ENCODE measurements around the gene BTBD6. TPM values are rescaled to one million over a fixed set of nuclear protein-coding genes. Genes with fewer than 3 reads are reported as not detected.

Gene BTBD6
- total and polyA plus RNA-seq, 9 of the 15 experiments (the other 6 are each of a cell fraction or from before 2014, with no cell fraction given), result not detected

DNA sequence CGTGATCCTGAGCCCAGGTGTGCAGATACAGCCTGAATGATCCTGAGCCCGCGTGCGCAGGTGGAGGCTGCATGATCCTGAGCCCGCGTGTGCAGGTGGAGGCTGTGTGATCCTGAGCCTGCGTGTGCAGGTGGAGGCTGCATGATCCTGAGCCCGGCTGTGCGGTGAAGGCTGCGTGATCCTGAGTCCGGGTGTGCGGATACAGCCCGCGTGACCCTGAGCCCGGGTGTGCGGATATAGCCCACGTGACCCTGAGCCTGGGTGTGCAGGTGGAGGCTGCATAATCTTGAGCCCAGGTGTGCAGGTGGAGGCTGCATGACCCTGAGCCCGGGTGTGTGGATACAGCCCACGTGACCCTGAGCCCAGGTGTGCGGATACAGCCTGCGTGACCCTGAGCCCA, 32.2 kb downstream of the BTBD6 start (continued):
- TF ChIP-seq E2F1 (CRISPR knock-in tag; IDR thresholded peaks at IDR 0.05) (no peak), FOSL1 (tag; conservative IDR thresholded peaks at IDR 0.05) (no peak), NELFE (IDR thresholded peaks at IDR 0.05; ENCODE audit: insufficient read depth, insufficient read length) (no peak)

DNA sequence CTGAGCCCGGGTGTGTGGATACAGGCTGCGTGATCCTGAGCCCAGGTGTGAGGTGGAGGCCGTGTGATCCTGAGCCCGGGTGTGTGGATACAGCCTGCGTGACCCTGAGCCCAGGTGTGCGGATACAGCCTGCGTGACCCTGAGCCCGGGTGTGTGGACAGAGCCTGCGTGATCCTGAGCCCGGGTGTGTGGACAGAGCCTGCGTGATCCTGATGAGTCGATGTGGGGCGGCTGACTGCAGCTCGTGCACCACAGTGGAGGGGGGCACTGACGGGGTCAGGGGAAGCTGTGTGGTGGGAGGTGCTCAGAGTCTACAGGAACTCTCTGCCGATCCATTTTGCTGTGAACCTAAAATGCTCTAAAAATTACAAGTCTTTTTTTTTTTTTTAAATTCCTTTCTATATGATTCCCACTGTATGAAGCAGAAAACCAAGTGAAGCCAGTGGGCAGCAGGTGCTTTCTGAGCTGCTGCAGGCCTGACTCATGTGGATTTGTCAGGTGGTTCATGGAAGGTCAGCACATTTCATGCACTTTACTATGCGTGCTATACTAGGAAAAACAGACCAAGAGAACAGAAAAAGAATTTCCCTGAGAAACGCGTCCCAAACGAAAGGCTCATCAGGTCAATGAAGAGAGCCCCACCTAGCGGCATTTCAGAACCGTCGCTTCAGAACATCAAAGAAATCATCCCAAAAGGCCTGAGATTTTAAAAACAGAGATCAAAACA, 33.2 kb downstream of the BTBD6 start:
- Histone ChIP-seq H3K79me2 (ENCODE audit: control insufficient read depth, insufficient read depth, low read length) (peaks cover 6% of the 10 kb centered on the region; the same call in 2 of the 3 replicates), H3K27ac (ENCODE audit: extremely low read depth, low read depth, low read length) (no peak overlapping the region), H3K36me3 (ENCODE audit: control insufficient read depth, insufficient read depth, low read length) (peaks cover 3% of the 10 kb centered on the region; the same call in 1 of the 3 replicates), H3K4me3 (no peak overlapping the region), H3K9ac (ENCODE audit: insufficient read depth in 1 of 2, low read depth in 2 of 2, low read length in 2 of 2) (no peak overlapping the region), H4K20me1 (replicated peaks; ENCODE audit: control insufficient read depth, insufficient read depth, low read length) (0 out of 2 replicates have a peak, but pooled peaks cover 4% of the 10 kb centered on the region), H3K9me3 (replicated peaks; ENCODE audit: control insufficient read depth, insufficient read depth, low read depth, low read length) (no peaks in the 10 kb centered on the region), H3K27me3 (ENCODE audit: control insufficient read depth in 2 of 2, insufficient read depth in 2 of 2, low read length in 2 of 2) (no peaks in the 10 kb centered on the region), H3K4me1 (replicated peaks in 1 of 2; ENCODE audit: control insufficient read depth in 2 of 2, insufficient read depth in 2 of 2, low read length in 2 of 2) (peaks cover 0 to 9% of the 10 kb centered on the region in 2 experiments; a peak in 2 of 5 replicates), H3K9me1 (ENCODE audit: control insufficient read depth, insufficient read depth, low read length) (no peaks in the 10 kb centered on the region), H3K4me2 (ENCODE audit: insufficient read depth, low read length) (no peak overlapping the region), H2AFZ (ENCODE audit: low read depth, low read length) (no peak overlapping the region)
- FAIRE-seq (peak; percentile 69), ATAC-seq (peak; percentile 64), DNase-seq (ENCODE audit: extremely low read depth in 1 of 4, low spot score in 3 of 4) (peak in 3 of 4 experiments; percentile 24 to 52 (median 44))
- ChIA-PET CTCF (ENCODE audit: low intra/inter-chr PET ratio) (no interaction called here), POLR2A (no interaction called here)
- 60% methylated on average over 15 of the region's 23 CpGs for WGBS (ENCODE audit: insufficient coverage, low coverage, missing lambda C conversion rate)
- intact Hi-C loops (cut with micrococcal nuclease) (loop anchor here (1.0 to 5.0 kb wide), 2 partner anchors 79 to 191 kb away; no protein-coding TSS in a partner anchor), in situ Hi-C loops (cut with MboI) (loop anchor here (10.0 kb wide), 1 partner anchor 187 kb away; no protein-coding TSS in a partner anchor)
- BruUV-seq (replicated peaks), result no TSS peak
- peak; percentile 25; the same call in 1 of the 2 replicates for TF ChIP-seq REST (IDR thresholded peaks at IDR 0.05; ENCODE audit: borderline replicate concordance)
- TF ChIP-seq REST (CRISPR knock-in tag; IDR thresholded peaks at IDR 0.05; ENCODE audit: low read depth), result no peak
- TF ChIP-seq RAD21 (CRISPR knock-in tag; conservative IDR thresholded peaks at IDR 0.05 in 1 of 2, IDR thresholded peaks at IDR 0.05 in 1 of 2), result peak in 1 of 2 experiments; percentile 38; a peak in 1 of 4 replicates
- no peak for TF ChIP-seq TEAD1 (CRISPR knock-in tag; IDR thresholded peaks at IDR 0.05)
- peak; percentile 52; the same call in 1 of the 2 replicates for TF ChIP-seq LEF1 (IDR thresholded peaks at IDR 0.05)
